Calu3 (cell line): Measurements from ENCODE around the gene TMIE. TPM values are rescaled to one million over a fixed set of nuclear protein-coding genes. Genes with fewer than 3 reads are reported as not detected.

ENCODE experiments used
- BruUV-seq: library from RNA; stranded (reverse); fragments of 400-500 nt; replicated peaks from 2 replicates; lab custom pipeline; 2021; lab: Mats Ljungman, UMichigan
- CTCF ChIA-PET: fragments of 300-600 bp; sonication (Branson Sonifier 250); formaldehyde crosslinking; loops from one replicate; lab custom pipeline; 2022; ENCODE audit warnings: antibody characterized with exemption; lab: Charles Lee
- DNase-seq: peaks from one replicate; pipeline ENCODE4 v3.0.0; 2022
- H3K27ac Mint-ChIP-seq: one replicate; pipeline ENCODE4 v1.8.0; 2022; ENCODE audit warnings: mixed read lengths; ENCODE audit not compliant: unreplicated experiment
- H3K27me3 Mint-ChIP-seq: one replicate; pipeline ENCODE4 v1.8.0; 2022; ENCODE audit warnings: mixed read lengths; ENCODE audit not compliant: unreplicated experiment
- H3K36me3 Mint-ChIP-seq: one replicate; pipeline ENCODE4 v1.8.0; 2022; ENCODE audit warnings: mild to moderate bottlenecking, moderate library complexity, mixed read lengths; ENCODE audit not compliant: insufficient read depth, unreplicated experiment
- H3K4me1 Mint-ChIP-seq: one replicate; pipeline ENCODE4 v1.8.0; 2022; ENCODE audit warnings: mild to moderate bottlenecking, low read depth, mixed read lengths; ENCODE audit not compliant: unreplicated experiment
- H3K4me3 Mint-ChIP-seq: one replicate; pipeline ENCODE4 v1.8.0; 2022; ENCODE audit warnings: mild to moderate bottlenecking, low read depth, moderate library complexity, mixed read lengths; ENCODE audit not compliant: unreplicated experiment
- H3K9me3 Mint-ChIP-seq: one replicate; pipeline ENCODE4 v1.8.0; 2022; ENCODE audit warnings: low read depth, mixed read lengths; ENCODE audit not compliant: unreplicated experiment
- intact Hi-C: fragments of 100-400 bp; cut with micrococcal nuclease; formaldehyde crosslinking; loops from one replicate; pipeline ENCODE4 v1.10.0; 2022; ENCODE audit not compliant: unreplicated experiment
- total RNA-seq: library from RNA; stranded (reverse); gene quantifications from 2 replicates; pipeline ENCODE4 v1.2.3, GENCODE V29; 2022
- TF ChIP-seq, protein P1 (sequence below): fragments of 200-600 bp; IDR thresholded peaks from one replicate; pipeline ENCODE4 v1.8.0; 2022; ENCODE audit warnings: antibody characterized with exemption; ENCODE audit not compliant: unreplicated experiment

TMIE gene
- total RNA-seq, 1 experiment from 2014 or later, result 0.26 TPM

GRCh38 chr3:46755646-46756045, 54.5 kb downstream of the TMIE start:
- H3K27me3 Mint-ChIP-seq, result peaks cover 15% of the 10 kb centered on the region
- no peaks in the 10 kb centered on the region for H3K36me3 Mint-ChIP-seq
- intact Hi-C loops, result no loop called here
- TF ChIP-seq, protein P1, sequence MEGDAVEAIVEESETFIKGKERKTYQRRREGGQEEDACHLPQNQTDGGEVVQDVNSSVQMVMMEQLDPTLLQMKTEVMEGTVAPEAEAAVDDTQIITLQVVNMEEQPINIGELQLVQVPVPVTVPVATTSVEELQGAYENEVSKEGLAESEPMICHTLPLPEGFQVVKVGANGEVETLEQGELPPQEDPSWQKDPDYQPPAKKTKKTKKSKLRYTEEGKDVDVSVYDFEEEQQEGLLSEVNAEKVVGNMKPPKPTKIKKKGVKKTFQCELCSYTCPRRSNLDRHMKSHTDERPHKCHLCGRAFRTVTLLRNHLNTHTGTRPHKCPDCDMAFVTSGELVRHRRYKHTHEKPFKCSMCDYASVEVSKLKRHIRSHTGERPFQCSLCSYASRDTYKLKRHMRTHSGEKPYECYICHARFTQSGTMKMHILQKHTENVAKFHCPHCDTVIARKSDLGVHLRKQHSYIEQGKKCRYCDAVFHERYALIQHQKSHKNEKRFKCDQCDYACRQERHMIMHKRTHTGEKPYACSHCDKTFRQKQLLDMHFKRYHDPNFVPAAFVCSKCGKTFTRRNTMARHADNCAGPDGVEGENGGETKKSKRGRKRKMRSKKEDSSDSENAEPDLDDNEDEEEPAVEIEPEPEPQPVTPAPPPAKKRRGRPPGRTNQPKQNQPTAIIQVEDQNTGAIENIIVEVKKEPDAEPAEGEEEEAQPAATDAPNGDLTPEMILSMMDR, result no peak
- CTCF ChIA-PET, result no interaction called here
- no peak overlapping the region for H3K27ac Mint-ChIP-seq
- H3K4me1 Mint-ChIP-seq, result no peaks in the 10 kb centered on the region
- no peaks in the 10 kb centered on the region for H3K9me3 Mint-ChIP-seq
- H3K4me3 Mint-ChIP-seq, result no peak overlapping the region
- no peak for DNase-seq
- no TSS peak for BruUV-seq

DNA sequence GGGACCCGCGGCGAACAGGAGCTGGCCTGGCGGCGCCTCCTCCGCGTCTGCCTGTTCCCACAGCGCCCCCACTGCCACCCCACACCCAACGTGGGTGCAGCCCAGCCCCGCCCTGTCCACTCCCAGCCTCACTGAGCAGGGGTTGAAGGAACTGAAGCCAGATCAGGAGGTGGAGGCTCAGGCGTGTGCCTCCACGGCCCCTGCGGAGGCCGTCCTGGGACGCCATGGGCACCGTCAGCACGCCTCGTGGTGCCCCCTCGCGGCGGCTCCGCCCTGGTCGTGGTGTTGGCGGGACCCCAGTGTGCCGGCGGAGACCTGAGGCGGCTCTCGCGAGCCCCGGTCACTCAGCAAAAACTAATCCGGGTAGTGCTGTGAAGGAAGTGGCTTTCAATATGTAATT, 55.5 kb downstream of the TMIE start:
- H3K9me3 Mint-ChIP-seq, result no peaks in the 10 kb centered on the region
- CTCF ChIA-PET, result no interaction called here
- DNase-seq, result no peak
- H3K4me1 Mint-ChIP-seq, result no peaks in the 10 kb centered on the region
- no peaks in the 10 kb centered on the region for H3K36me3 Mint-ChIP-seq
- intact Hi-C loops, result no loop called here
- H3K27me3 Mint-ChIP-seq, result peaks cover 12% of the 10 kb centered on the region
- TF ChIP-seq, protein P1, result no peak
- no peak overlapping the region for H3K4me3 Mint-ChIP-seq
- no peak overlapping the region for H3K27ac Mint-ChIP-seq
- BruUV-seq, result no TSS peak

- no peaks in the 10 kb centered on the region for H3K4me1 Mint-ChIP-seq
- DNase-seq, result no peak
- peaks cover 7% of the 10 kb centered on the region for H3K27me3 Mint-ChIP-seq
- CTCF ChIA-PET, result no interaction called here
- no peaks in the 10 kb centered on the region for H3K9me3 Mint-ChIP-seq
- no peak overlapping the region for H3K4me3 Mint-ChIP-seq
- TF ChIP-seq, protein P1, result no peak
- BruUV-seq, result no TSS peak
- intact Hi-C loops, result no loop called here
- H3K36me3 Mint-ChIP-seq, result no peaks in the 10 kb centered on the region
- H3K27ac Mint-ChIP-seq, result no peak overlapping the region
Measured at GRCh38 chr3:46759239-46760167, 58.3 kb downstream of the TMIE start.

Other genes with a start within 250 kb of the TMIE start
- not detected in 2 replicates for gene LTF, start 236.5 kb upstream of the TMIE start, total RNA-seq
- not detected in 2 replicates for gene RTP3, start 203.4 kb upstream of the TMIE start, total RNA-seq
- not detected in 2 replicates for gene LRRC2, start 135.1 kb upstream of the TMIE start, total RNA-seq
- not detected in 2 replicates for gene FAM240A, start 88.9 kb upstream of the TMIE start, total RNA-seq
- gene ALS2CL, start 7.7 kb upstream of the TMIE start, total RNA-seq, result 39.6 and 46.7 TPM in 2 replicates
- gene PRSS50, start 16.5 kb downstream of the TMIE start, total RNA-seq, result not detected in 2 replicates
- gene MYL3, start 162.1 kb downstream of the TMIE start, total RNA-seq, result not detected in 2 replicates
- not detected in 2 replicates for gene PTH1R, start 176.3 kb downstream of the TMIE start, total RNA-seq